Kasumi-1 (cell line): ENCODE measurements around the gene NDUFAF7.
"Not testable (repeated sequence)": the region's sequence is repeated elsewhere in the genome, so short reads cannot be mapped to it uniquely, and the experiment has no call there.

Experiments used
- DNase-seq, 2 experiments: peaks; one replicate each; lab custom pipeline; 2025; lab: John Stamatoyannopoulos, UW

NDUFAF7 gene

DNA sequence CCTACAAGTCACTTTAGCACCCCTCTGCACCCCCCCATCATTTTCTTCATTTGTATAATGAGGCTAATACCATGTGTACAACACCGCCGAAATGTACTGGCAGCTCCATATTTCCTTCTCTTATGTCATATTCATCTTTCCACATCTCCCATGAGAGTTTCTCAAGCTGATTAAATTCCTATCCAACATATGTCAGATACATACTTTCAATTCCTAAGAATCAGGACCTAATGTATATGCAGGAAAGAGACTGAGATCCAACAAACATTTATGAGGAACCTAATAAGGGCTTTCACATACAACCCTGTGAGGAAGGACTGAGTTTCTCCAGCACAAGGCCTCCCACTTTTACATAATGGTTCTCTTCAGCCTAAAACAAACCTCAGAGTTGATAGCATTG, 51.3 kb downstream of the NDUFAF7 start:
- no peak for DNase-seq

DNA sequence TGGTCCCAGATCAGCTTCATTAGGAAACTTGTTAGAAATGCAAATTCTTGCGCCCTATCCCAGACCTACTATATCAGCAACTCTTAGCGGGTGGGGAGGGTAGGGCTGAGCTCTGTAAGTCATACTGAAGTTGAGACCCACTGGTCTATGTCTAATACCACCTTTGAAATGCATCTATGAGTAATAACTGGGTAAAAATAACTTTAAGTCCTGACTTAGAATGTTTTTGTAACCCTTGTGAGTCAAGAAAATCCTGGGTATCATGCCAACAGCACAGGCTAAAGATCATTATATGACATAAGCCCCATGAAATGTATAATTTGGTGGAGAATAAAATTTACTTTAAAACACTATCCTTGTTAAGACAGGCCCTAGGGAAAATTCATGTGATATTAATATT, 51.7 kb downstream of the NDUFAF7 start:
- DNase-seq: no peak

DNA sequence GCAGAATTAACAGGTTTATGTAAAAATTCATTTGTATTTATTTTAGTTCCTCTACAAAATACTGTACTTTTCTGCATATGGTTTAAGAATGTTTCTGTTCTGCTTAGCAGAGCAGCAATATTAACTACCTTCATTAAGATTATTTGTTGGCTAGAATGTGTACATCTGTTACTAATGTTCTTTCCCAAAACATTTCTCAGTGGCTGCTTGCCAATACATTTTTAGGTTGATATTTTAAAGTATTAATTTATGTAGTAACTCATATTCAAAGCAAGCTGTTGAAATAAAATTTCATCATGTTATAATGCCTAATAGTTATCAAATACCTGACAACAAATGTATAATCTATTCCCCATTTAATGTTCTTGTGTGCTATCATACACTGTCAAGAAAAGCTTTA, 52.9 kb downstream of the NDUFAF7 start:
- no peak for DNase-seq

DNA sequence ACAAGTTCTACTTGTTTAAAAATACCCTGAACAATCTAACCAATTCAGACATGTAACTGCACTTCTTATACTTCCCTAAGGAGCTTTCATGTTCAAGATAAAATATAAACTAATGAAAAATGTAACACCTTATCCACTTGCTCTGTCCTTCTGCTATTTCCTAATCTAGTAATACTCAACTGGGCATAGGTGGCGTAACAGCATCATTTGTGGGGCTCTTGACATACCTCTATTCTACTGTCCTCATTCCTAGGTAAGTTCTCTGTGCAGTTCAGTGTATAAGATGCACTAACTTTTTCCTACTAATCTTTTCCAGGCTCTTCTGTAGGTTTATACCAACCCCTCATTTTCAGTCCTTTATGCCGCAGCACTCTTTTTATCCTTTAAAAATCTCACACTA, 56.5 kb downstream of the NDUFAF7 start:
- DNase-seq: peak; percentile 29 to 32

DNA sequence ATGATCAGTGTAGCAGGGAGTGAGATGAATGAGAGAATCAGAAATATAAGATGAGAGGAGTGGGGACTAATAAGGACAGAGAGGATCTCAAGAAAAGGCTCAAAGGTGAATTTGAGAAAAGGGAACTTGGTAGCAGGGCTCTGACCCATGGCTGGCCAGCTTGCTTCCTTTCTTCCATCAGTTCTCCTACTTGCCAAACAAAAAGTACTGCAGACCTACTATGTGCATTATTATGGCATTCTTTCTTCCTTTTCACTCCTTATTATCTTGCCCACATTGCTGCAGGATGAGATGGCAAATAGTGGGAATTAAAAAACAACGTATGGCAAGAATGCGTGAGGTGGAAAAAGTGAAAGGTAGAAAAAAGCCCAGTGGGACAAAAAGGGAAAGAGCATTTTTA, 60.2 kb downstream of the NDUFAF7 start:
- no peak for DNase-seq

DNA sequence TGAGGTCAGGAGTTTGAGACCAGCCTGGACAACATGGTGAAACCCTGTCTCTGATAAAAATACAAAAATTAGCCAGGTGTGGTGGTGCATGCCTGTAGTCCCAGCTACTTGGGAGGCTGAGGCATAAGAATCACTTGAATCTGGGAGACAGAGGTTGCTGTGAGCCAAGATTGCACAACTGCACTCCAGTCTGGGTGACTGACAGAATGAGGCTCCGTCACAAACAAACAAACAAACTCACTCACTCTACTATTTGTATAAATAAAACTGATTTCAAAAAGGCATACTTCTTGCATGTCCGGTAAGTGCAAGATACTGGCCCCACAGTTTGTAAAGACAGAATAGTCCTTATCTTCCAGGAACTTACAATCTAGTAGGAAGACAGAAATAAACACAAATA, 63.4 kb downstream of the NDUFAF7 start:
- DNase-seq: not testable (repeated sequence)

DNA sequence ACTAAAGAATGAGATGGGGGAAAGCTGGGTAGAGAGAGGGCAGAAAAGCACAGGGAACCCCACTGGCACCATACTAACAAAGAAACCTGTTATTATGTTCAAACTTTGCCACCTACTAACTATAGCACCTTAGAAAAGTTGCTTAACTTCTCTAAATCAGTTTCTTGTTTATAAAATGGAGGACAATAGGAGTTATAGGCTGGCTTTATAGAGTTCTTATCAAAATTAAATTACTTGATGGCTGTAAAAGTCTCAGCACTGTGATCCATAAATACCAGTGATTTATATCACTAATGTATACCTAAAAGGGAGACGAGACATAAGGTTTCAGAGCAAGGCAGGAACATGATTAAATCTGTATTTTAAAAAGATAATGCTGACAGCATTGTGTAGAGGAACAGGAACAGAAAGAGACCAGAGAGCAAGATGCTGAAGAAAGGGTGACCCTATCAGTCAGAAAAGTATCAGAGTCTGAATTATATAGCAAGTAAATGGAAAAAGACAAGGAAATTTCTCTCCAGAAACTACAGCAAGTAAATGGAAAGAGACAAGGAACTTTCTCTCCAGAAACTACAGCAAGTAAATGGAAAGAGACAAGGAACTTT, 64.1 kb downstream of the NDUFAF7 start:
- no peak for DNase-seq

DNA sequence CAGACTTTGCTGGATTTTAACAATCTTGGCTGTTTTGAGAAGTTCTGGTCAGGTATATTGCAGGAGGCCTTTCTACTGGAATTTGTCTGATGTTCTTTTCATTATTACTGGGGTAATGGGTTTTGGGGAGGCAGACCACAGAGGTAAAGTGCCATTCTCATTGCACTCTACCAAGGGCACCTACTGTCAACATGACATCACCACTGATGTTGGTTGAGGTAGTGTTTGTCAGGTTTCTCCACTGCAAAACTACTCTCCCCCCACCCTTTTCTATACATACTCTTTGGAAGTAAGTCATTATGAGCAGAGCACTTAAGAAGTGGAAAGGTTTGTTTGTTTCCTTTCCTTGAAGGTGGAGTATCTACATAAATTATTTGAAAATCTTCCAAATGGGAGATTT, 66.2 kb downstream of the NDUFAF7 start:
- no peak for DNase-seq
